GM10266 (cell line): ENCODE results near the gene FNDC7.

Experiments used
- DNase-seq: peaks from one replicate; pipeline ENCODE4 v3.0.0; 2012; ENCODE audit errors: extremely low spot score
- TF ChIP-seq, protein P1 (sequence below): IDR thresholded peaks from 2 replicates; pipeline ENCODE4 v1.5.1; 2012; ENCODE audit warnings: mild to moderate bottlenecking, low read depth; ENCODE audit not compliant: control insufficient read depth, insufficient read depth; ENCODE audit errors: missing control alignments

Gene FNDC7

DNA sequence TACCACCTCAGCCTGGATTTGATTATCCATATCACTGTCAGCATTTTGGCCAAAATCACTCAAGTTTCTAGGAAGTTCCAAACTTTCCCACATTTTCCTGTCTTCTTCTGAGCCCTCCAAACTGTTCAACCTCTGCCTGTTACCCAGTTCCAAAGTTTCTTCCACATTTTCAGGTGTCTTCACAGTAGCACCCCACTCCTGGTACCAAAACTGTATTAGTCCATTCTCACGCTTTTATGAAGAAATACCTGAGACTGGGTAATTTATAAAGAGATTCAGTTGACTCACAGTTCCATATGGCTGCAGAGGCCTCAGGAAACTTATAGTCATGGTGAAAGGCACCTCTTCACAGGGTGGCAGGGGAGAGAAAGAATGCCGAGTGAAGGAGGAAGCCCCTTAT, 73.2 kb downstream of the FNDC7 start:
- no peak for DNase-seq
- TF ChIP-seq, protein P1, sequence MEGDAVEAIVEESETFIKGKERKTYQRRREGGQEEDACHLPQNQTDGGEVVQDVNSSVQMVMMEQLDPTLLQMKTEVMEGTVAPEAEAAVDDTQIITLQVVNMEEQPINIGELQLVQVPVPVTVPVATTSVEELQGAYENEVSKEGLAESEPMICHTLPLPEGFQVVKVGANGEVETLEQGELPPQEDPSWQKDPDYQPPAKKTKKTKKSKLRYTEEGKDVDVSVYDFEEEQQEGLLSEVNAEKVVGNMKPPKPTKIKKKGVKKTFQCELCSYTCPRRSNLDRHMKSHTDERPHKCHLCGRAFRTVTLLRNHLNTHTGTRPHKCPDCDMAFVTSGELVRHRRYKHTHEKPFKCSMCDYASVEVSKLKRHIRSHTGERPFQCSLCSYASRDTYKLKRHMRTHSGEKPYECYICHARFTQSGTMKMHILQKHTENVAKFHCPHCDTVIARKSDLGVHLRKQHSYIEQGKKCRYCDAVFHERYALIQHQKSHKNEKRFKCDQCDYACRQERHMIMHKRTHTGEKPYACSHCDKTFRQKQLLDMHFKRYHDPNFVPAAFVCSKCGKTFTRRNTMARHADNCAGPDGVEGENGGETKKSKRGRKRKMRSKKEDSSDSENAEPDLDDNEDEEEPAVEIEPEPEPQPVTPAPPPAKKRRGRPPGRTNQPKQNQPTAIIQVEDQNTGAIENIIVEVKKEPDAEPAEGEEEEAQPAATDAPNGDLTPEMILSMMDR: no peak

DNA sequence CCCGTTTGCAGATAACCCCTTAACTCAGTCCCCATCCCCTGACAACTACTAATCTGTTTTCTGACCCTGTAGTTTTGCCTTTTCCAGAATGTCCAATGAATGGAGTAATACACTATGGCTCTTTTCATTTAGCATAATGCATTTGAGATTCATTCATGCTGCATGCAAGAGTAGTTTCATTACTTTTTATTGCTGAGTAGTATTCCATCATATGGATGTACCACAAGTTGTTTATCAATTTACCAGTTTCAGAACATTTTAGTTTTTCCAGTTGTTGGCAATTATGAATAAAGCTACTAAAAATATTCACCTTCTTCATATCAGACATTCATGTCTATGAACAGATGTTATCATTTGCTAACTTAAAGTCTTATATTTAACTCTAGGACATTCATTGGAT, 79.1 kb downstream of the FNDC7 start:
- no peak for DNase-seq
- TF ChIP-seq, protein P1: no peak
